Epithelial cell of proximal tubule (primary cell): ENCODE measurements around the gene HOXA3. TPM values are rescaled to one million over a fixed set of nuclear protein-coding genes. Genes with fewer than 3 reads are reported as not detected.
A peak's percentile ranks its signal among the peaks of the same experiment; 100 is the strongest.

Experiments
- DNase-seq: peaks from one replicate; pipeline ENCODE4 v3.0.0-alpha.2; 2011; ENCODE audit warnings: low read depth
- H3K4me3 ChIP-seq: 2 replicates; pipeline ENCODE4 v1.5.1; 2011; ENCODE audit warnings: low read depth, mild to moderate bottlenecking, low read length
- total RNA-seq: library from RNA; depleted of rRNA; stranded (reverse); fragments of >200 nt; gene quantifications from 2 replicates; pipeline ENCODE4 v1.2.3, GENCODE V29; 2015
- TF ChIP-seq, protein P1 (sequence below): conservative IDR thresholded peaks from 2 replicates; pipeline ENCODE4 v1.5.1; 2012; ENCODE audit warnings: low read depth, mild to moderate bottlenecking, low read length

The HOXA3 gene
- total RNA-seq: 14.4 and 33.2 TPM in 2 replicates

DNA sequence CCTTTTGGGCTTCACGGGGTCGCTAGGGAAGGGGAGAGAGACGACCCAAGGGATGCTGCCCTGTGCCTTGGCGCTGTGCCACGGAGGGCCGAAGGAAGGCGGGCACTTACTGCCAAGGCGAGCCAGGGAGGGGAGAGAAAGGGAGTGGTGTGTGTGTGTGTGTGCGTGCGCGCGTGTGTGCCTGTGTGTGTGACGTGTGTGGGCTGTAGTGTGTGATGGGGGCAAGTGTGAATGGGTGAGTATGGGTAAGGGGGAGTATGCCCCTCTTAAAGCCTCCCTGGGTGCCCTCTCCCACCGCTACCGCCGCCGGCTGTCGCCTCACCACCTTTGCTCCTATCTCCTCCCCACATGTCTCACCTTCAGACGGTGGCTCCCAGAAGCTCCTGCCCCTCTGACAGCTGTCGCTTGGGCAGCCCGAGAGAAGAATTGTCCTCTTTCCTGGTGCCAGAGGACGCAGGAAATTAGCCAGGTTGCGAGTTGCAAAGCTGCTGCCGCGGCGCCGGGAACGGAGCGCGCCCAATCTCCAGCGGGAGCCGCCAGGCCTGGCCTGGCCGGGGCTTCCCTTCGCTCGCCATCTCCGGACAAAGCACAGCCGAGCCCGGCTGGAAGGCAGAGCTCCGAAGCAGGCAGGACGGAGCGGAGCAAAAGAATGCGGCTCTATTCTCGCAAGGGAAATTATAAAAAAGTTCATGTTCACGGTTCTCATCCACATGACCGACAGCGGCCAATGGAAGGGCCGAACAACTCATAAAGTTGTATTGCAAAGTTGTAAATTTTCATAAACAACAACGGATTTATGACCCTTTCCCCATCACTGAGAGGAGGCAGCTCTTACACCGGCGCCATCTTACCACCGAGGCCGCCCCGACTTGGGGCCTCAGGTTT is at the start of gene HOXA3:
Gene HOXA3 (minus strand): TSS at position 653 of the 885 bp plus-strand sequence. CDS start 41,943 bp downstream, outside the sequence.
- H3K4me3 ChIP-seq: peak within 1 kb of the TSS; percentile 75
- no peak for DNase-seq
- TF ChIP-seq, protein P1, sequence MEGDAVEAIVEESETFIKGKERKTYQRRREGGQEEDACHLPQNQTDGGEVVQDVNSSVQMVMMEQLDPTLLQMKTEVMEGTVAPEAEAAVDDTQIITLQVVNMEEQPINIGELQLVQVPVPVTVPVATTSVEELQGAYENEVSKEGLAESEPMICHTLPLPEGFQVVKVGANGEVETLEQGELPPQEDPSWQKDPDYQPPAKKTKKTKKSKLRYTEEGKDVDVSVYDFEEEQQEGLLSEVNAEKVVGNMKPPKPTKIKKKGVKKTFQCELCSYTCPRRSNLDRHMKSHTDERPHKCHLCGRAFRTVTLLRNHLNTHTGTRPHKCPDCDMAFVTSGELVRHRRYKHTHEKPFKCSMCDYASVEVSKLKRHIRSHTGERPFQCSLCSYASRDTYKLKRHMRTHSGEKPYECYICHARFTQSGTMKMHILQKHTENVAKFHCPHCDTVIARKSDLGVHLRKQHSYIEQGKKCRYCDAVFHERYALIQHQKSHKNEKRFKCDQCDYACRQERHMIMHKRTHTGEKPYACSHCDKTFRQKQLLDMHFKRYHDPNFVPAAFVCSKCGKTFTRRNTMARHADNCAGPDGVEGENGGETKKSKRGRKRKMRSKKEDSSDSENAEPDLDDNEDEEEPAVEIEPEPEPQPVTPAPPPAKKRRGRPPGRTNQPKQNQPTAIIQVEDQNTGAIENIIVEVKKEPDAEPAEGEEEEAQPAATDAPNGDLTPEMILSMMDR: no peak

DNA sequence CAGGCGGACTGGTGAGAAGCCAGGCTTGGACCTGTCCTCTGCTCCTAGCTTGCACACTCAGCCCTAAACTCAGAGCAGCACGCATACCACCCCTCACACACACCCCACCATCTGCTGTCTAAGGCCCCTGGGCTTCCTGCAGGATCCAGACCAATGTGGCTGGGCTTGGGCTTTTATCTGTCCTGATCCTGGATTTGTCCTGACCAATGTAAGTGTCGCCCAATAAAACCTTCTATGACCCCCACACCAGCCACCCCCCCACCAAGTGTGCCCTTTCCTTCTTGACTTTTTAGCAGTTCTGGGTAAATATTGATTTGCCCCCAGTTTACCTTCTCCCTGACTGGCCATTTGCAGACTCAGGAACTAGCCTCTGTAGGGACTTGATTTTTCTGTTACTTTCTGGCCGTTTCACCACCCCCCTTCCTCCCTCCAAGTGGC is 49.2 kb upstream of the HOXA3 start:
- H3K4me3 ChIP-seq: no peak overlapping the region
- no peak for DNase-seq
- TF ChIP-seq, protein P1: no peak

DNA sequence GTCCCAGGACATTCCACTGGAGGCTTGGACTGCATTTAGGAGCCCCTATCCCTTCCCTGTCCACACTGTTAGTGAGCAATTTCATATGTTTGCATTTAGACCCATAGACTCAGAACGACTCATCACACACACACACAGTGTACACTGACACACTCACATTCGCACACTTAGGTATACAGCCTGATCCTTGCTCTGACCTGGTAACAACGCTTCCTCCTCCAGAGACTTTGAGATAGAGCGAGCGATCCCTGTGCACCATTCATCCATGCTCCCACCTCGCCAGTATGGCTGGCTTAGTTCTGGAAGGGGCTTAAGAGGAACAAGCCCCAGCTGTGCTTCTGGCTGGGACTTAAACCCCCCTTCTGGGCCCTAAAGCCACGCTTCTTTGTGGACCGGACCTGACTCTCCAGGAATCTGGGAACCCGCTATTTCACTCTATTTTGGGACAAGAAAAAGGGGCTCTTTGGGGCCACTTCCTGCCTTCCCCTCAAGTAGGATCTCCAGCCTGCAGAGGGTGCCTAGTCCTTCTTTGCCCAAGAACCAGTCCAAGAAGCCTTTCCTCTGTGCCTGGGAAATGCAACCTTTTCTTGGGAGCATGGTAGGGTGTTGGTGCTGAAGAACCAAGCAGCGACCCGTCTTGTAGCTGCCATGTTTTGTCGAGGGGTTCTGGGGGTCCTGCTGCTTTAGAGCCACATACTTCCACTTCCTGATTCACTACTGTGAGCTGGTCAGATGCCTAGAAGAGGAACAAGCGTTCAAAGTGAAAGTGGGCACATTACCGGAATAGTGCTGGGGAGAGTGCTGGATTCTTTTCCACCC is 48.6 kb upstream of the HOXA3 start:
- DNase-seq: no peak
- peak overlapping the region; percentile 14 for H3K4me3 ChIP-seq
- TF ChIP-seq, protein P1: no peak

DNA sequence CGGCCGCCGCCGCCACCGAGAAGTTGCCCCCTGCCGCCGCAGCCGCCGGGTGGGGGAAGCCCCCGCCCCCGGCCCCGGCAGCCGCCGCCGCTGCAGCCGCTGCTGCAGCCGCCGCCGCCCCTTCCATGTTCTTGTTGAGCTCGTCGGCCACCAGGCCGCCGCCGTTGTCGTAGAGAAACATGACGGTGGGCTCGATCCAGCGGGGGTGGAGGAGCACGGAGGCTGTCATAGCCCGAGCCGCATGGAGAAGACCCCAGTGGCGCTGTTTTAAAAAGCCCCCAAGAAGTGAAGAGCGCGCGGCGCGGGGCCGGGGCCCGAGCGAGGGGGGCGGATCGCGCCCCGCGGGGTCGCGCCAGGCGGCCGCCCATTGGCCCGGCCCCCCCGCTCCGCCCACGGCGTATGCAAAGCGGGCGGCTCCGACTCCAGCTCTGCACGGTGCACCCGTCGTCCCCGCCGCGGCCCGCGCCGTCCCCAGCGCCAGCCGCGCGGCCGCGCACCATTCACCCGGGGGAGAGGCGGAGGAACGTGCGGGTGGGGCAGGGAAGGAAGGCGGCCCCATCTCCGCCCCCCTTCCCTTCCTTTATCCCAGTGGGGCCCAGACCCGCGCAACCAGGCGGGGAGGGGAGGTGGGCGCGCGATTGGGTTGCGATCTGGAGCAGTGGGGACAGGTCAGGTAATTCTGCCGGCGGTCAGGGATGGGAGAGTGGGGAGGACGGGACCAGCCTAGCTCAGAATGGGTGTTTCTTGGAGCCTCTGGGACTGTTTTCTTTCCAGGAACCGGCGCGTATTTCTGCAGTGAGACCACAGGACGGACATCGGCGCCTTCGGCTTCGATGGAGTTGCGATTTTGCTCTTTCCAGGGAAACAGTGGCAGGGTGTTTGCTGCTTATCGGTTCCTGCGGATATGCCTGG is 47.7 kb upstream of the HOXA3 start, which contains the start of gene HOXA13:
Gene HOXA13 (minus strand): TSS at position 243 of the 912 bp plus-strand sequence. CDS start 14 bp downstream, at position 229.
- DNase-seq: no peak
- TF ChIP-seq, protein P1: no peak
- peak within 1 kb of the TSS; percentile 14 for H3K4me3 ChIP-seq

DNA sequence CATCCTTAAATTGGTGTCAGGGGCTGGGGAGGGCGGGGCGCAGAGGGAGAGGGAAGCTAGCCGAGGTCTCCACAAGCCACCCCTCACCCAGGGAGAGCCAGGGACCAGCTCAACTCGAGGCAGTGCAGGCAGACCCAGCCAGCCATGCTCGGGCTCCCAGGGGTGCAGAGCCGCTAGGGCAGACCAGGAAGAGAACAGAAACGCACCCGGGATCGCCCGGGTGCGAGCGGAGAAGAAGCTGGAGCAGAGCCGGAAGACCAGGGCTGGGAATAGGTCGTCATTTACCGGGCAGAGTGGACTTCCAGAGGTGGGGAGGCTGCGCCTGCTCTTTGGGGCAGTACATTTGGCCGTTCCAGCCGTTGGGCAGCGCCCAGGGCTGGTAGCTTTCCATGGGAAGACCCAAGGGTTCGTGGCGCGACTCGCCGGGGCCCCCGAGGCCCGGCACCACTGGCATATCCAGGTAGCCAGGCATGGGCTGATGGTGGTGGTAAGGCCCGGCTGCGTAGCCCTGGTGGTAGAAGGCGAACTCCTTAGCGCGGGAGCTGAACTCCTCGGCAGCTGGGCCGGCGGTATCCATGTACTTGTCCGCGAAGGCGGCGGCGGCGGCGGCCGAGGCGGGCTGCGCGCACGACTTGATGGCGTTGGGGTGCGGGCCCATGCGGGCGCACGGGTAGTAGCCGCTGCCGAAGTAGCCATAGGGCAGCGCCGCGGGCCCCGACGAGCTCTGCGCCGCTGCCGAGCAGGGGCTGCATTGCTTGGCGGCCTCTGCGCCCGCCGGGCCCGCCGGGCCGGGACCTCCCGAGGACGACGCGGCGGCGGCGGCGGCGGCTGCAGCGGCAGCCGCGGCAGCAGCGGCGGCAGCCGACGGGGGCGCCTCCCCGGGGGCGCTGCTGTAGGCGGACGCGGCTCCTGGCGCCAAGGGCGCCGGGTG is 46.8 kb upstream of the HOXA3 start:
- TF ChIP-seq, protein P1: no peak
- DNase-seq: no peak
- H3K4me3 ChIP-seq: no peak overlapping the region
